GM23248 (cell line): ENCODE measurements around the gene HOTAIR. TPM values are rescaled to one million over a fixed set of nuclear protein-coding genes. Genes with fewer than 3 reads are reported as not detected.

Experiments used
- DNase-seq: peaks from one replicate; pipeline ENCODE4 v3.0.0-alpha.2; 2015
- H2AFZ ChIP-seq: fragments of 200-600 bp; sonication (generic); 2 replicates; pipeline ENCODE4 v1.6.1; 2016; ENCODE audit warnings: antibody characterized with exemption
- H3F3A ChIP-seq: fragments of 200-600 bp; sonication (generic); 2 replicates; pipeline ENCODE4 v1.6.1; 2016; ENCODE audit warnings: mild to moderate bottlenecking, antibody characterized with exemption, mixed run types; ENCODE audit not compliant: insufficient read depth
- H3K27ac ChIP-seq: fragments of 200-600 bp; sonication (generic); 2 replicates; pipeline ENCODE4 v1.5.1; 2016; ENCODE audit warnings: mild to moderate bottlenecking
- H3K27me3 ChIP-seq: fragments of 200-600 bp; sonication (generic); replicated peaks from 2 replicates; pipeline ENCODE4 v1.6.1; 2016; ENCODE audit warnings: mild to moderate bottlenecking; ENCODE audit not compliant: insufficient read depth
- H3K36me3 ChIP-seq: fragments of 200-600 bp; sonication (generic); 2 replicates; pipeline ENCODE4 v1.6.1; 2016; ENCODE audit warnings: low read depth, mild to moderate bottlenecking
- H3K4me1 ChIP-seq: fragments of 200-600 bp; sonication (generic); 2 replicates; pipeline ENCODE4 v1.6.1; 2016; ENCODE audit warnings: mild to moderate bottlenecking; ENCODE audit not compliant: insufficient read depth
- H3K4me2 ChIP-seq: fragments of 200-600 bp; sonication (generic); one replicate; pipeline ENCODE4 v1.6.1; 2016; ENCODE audit warnings: mild to moderate bottlenecking; ENCODE audit not compliant: unreplicated experiment
- H3K4me3 ChIP-seq: fragments of 200-600 bp; sonication (generic); 2 replicates; pipeline ENCODE4 v1.5.1; 2016; ENCODE audit warnings: mild to moderate bottlenecking
- H3K79me2 ChIP-seq: fragments of 200-600 bp; sonication (generic); 2 replicates; pipeline ENCODE4 v1.6.1; 2016; ENCODE audit warnings: mild to moderate bottlenecking; ENCODE audit not compliant: insufficient read depth
- H3K9ac ChIP-seq: fragments of 200-600 bp; sonication (generic); 2 replicates; pipeline ENCODE4 v1.6.1; 2016; ENCODE audit warnings: mild to moderate bottlenecking
- H3K9me2 ChIP-seq: fragments of 200-600 bp; sonication (generic); 2 replicates; pipeline ENCODE4 v1.6.1; 2016; ENCODE audit warnings: mixed run types, mild to moderate bottlenecking, moderate library complexity; ENCODE audit not compliant: insufficient read depth
- H3K9me3 ChIP-seq: fragments of 200-600 bp; sonication (generic); one replicate; pipeline ENCODE4 v1.6.1; 2017; ENCODE audit warnings: low read depth
- H4K20me1 ChIP-seq: fragments of 200-600 bp; sonication (generic); 2 replicates; pipeline ENCODE4 v1.6.0; 2016; ENCODE audit not compliant: insufficient read depth
- EZH2 ChIP-seq: fragments of 200-600 bp; sonication (generic); IDR thresholded peaks from 2 replicates; pipeline ENCODE4 v1.6.1; 2018; ENCODE audit warnings: antibody characterized with exemption, mild to moderate bottlenecking; ENCODE audit not compliant: insufficient read depth, poor library complexity, severe bottlenecking
- EZH2phosphoT487 ChIP-seq: fragments of 200-600 bp; sonication (generic); IDR thresholded peaks from 2 replicates; pipeline ENCODE4 v1.6.1; 2018; ENCODE audit warnings: antibody characterized with exemption, moderate library complexity, mild to moderate bottlenecking, low read depth; ENCODE audit not compliant: insufficient read depth
- WGBS, 2 experiments: methylation state at CpG; one replicate each; pipeline ENCODE4 v1.1.6; 2015 to 2017; ENCODE audit warnings: low lambda C conversion rate in 2 of 2, low coverage in 1 of 2; ENCODE audit errors: missing lambda C conversion rate in 2 of 2; 5-methylcytosine and 5-hydroxymethylcytosine counted together
- in situ Hi-C: fragments of 300-500 bp; cut with MboI; formaldehyde crosslinking; loops from 2 replicates; pipeline ENCODE4 v1.15.0; 2020
- polyA plus RNA-seq: library from polyadenylated mRNA; unstranded; fragments of >200 nt; fragmentation: Nextera tagmentation; extraction: Ambion mirVana; gene quantifications from 2 replicates; pipeline ENCODE4 v1.2.1, GENCODE V29; 2016
- total RNA-seq: library from RNA; depleted of rRNA; stranded (reverse); fragments of >200 nt; shearing (Covaris generic); gene quantifications from 2 replicates; pipeline ENCODE4 v1.2.3, GENCODE V29; 2014

Gene HOTAIR
- total and polyA plus RNA-seq, 2 experiments from 2014 or later, result not detected

DNA sequence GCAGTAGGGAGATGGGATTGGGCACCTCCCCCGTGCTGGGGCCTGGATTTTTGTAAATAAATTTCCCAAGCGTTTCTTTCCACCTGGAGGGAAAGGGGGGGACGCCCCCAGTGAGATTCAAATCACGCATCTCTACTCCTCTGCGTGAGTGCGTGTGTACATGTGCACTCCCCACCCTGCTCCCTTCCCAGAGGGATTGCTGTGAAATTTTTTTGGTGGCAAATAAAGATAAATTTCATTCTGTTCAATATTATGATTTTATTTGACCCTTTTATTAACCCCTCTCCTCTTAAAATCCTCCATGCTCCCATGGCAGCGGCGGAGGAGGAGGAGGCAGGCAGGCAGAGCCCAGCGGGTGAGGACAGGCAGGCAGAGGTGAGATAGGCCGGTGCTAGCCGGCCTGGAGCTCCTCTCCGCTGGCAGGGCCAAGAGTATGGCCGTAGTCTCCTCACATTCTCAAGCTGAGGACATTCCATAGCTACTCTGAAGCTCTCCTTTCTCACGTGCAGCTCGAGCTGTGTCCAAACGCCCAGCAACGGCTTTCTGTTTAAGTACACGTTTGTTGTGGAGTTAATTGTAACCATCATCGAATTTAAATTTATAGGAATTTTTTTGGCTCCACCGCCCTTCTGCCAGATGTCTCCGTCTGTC is 1.5 kb upstream of the HOTAIR start:
- H3K9me2 ChIP-seq, result no peaks in the 10 kb centered on the region
- H4K20me1 ChIP-seq, result no peaks in the 10 kb centered on the region
- 19% methylated on average over 21 of the region's 21 CpGs for WGBS, 2 experiments
- peaks cover 99% of the 10 kb centered on the region for H3K27me3 ChIP-seq
- TF ChIP-seq EZH2phosphoT487, result no peak
- TF ChIP-seq EZH2, result peak; percentile 54
- no peaks in the 10 kb centered on the region for H3K79me2 ChIP-seq
- no peaks in the 10 kb centered on the region for H3K36me3 ChIP-seq
- no peak overlapping the region for H3K27ac ChIP-seq
- no peak overlapping the region for H3K9ac ChIP-seq
- H2AFZ ChIP-seq, result no peak overlapping the region
- no peaks in the 10 kb centered on the region for H3K4me1 ChIP-seq
- H3K4me3 ChIP-seq, result no peak overlapping the region
- H3K9me3 ChIP-seq, result no peaks in the 10 kb centered on the region
- in situ Hi-C loops, result no loop called here
- no peak overlapping the region for H3K4me2 ChIP-seq
- H3F3A ChIP-seq, result no peaks in the 10 kb centered on the region
- DNase-seq, result no peak

DNA sequence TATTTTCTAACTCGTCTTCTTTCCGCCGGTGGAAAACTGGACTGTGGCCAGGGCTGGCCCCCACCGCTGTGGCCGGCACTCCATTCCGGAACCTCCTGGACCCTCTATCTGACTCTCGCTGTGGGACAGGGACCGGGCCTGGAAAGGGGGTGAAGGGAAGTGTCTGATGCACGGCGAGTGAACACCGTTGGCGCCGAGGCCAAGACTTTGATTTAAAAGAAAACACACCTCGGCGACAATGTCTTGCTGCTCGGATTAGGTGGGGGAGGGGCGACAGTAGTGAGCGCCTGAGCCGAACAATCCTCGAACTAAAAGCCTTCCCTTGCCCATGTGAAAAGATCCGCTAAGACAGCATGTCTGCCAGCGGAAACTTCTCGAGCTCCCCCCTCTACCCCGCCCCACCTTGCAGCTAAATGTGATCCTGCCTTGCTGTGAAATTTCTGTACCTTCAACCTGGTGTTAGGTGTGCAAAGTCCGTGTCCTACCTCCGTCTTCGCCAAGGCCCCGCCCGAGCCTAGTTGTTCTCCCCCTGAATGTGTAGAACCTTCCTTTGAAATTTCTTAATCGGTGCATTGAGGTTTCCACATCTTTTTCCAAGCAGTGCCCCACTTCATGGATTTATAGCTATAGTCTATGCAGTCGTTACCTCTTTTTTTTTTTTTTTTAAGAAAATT is 862 bp upstream of the HOTAIR start:
- H3K4me1 ChIP-seq, result no peaks in the 10 kb centered on the region
- in situ Hi-C loops, result no loop called here
- no peak overlapping the region for H3K9ac ChIP-seq
- no peaks in the 10 kb centered on the region for H3K9me3 ChIP-seq
- no peak overlapping the region for H3K27ac ChIP-seq
- H3K79me2 ChIP-seq, result no peaks in the 10 kb centered on the region
- H3K36me3 ChIP-seq, result no peaks in the 10 kb centered on the region
- no peak overlapping the region for H3K4me2 ChIP-seq
- WGBS, 2 experiments, result 21 to 24% methylated on average over 31 of the region's 31 CpGs
- H3K4me3 ChIP-seq, result no peak overlapping the region
- DNase-seq, result no peak
- H4K20me1 ChIP-seq, result no peaks in the 10 kb centered on the region
- peak; percentile 79 for TF ChIP-seq EZH2
- TF ChIP-seq EZH2phosphoT487, result peak; percentile 59; the same call in 1 of the 2 replicates
- no peaks in the 10 kb centered on the region for H3F3A ChIP-seq
- peaks cover 99% of the 10 kb centered on the region for H3K27me3 ChIP-seq
- no peak overlapping the region for H2AFZ ChIP-seq
- no peaks in the 10 kb centered on the region for H3K9me2 ChIP-seq

DNA sequence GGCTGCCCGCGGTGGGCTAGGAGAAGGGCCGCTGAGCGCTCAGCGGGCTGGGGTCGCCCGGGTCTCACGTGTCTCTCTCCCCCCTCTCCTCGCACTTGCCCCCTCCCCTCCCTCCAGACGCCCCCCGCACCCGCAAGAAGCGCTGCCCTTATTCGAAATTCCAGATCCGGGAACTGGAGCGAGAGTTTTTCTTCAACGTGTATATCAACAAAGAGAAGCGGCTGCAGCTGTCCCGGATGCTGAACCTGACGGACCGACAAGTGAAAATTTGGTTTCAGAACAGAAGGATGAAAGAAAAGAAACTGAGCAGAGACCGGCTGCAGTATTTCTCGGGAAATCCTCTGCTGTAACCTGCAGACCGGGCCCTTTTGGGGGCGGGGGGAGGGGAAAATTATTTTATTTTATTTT is 314 bp upstream of the HOTAIR start:
- no peak overlapping the region for H3K27ac ChIP-seq
- in situ Hi-C loops, result no loop called here
- no peaks in the 10 kb centered on the region for H3K9me3 ChIP-seq
- H3K4me1 ChIP-seq, result no peaks in the 10 kb centered on the region
- H4K20me1 ChIP-seq, result no peaks in the 10 kb centered on the region
- H3K4me2 ChIP-seq, result no peak overlapping the region
- no peak overlapping the region for H3K9ac ChIP-seq
- no peaks in the 10 kb centered on the region for H3K9me2 ChIP-seq
- H2AFZ ChIP-seq, result no peak overlapping the region
- H3K36me3 ChIP-seq, result no peaks in the 10 kb centered on the region
- TF ChIP-seq EZH2, result peak; percentile 95
- no peak; the same call in 1 of the 2 replicates for TF ChIP-seq EZH2phosphoT487
- DNase-seq, result no peak
- H3K79me2 ChIP-seq, result no peaks in the 10 kb centered on the region
- peaks cover 99% of the 10 kb centered on the region for H3K27me3 ChIP-seq
- no peaks in the 10 kb centered on the region for H3F3A ChIP-seq
- no peak overlapping the region for H3K4me3 ChIP-seq
- WGBS, 2 experiments, result 3 to 10% methylated on average over 14 to 25 of the region's 25 CpGs

DNA sequence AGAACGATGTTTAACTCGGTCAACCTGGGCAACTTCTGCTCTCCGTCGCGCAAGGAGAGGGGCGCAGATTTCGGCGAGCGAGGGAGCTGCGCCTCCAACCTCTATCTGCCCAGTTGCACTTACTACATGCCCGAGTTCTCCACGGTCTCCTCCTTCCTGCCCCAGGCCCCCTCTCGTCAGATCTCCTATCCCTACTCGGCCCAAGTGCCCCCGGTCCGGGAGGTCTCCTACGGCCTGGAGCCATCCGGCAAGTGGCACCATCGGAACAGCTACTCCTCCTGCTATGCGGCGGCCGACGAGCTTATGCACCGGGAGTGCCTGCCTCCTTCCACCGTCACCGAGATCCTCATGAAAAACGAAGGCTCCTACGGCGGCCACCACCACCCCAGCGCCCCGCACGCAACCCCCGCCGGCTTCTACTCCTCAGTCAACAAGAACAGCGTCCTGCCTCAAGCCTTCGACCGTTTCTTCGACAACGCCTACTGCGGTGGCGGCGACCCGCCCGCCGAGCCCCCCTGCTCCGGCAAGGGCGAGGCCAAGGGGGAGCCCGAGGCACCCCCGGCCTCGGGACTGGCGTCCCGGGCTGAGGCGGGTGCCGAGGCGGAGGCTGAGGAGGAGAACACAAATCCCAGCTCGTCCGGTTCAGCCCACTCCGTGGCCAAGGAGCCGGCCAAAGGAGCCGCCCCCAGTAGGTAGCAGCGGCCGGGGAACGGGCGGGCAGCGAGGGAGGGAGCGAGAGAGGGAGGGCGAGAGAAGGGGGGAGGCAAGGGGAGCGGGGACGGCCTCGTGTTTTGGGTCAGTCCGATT is 1.3 kb downstream of the HOTAIR start:
- Histone ChIP-seq H3K36me3 (no peaks in the 10 kb centered on the region), H3K27me3 (peaks cover 99% of the 10 kb centered on the region), H3K27ac (no peak overlapping the region), H3K9me2 (no peaks in the 10 kb centered on the region), H2AFZ (peak overlapping the region; percentile 15; the same call in 1 of the 2 replicates), H3K79me2 (no peaks in the 10 kb centered on the region), H3F3A (no peaks in the 10 kb centered on the region), H3K9ac (no peak overlapping the region), H3K4me2 (no peak overlapping the region), H3K9me3 (no peaks in the 10 kb centered on the region), H4K20me1 (no peaks in the 10 kb centered on the region), H3K4me3 (peak overlapping the region; percentile 11; the same call in 1 of the 2 replicates), H3K4me1 (no peaks in the 10 kb centered on the region)
- in situ Hi-C loops, result no loop called here
- 3 to 4% methylated on average over 40 to 68 of the region's 71 CpGs for WGBS, 2 experiments
- TF ChIP-seq EZH2phosphoT487 (no peak), EZH2 (peak; percentile 86)
- DNase-seq, result peak; percentile 52
